ENCODE measurements around the gene IRF4.

IRF4 gene

GRCh38 chr6:366389-367297 lies 24.9 kb upstream of the IRF4 start:
- no peak overlapping the region for H3K27ac ChIP-seq (ENCODE audit: poor library complexity, severe bottlenecking)
- H3K4me1 ChIP-seq (ENCODE audit: insufficient read depth, poor library complexity, severe bottlenecking) = no peaks in the 10 kb centered on the region
- H3K4me3 ChIP-seq (ENCODE audit: severe bottlenecking) = no peak overlapping the region
- ATAC-seq (ENCODE audit: low read depth) = no peak
- DNase-seq (ENCODE audit: low spot score) = peak; percentile 50
- no peak for TF ChIP-seq CTCF (IDR thresholded peaks at IDR 0.05; ENCODE audit: poor library complexity, severe bottlenecking)
- H3K36me3 ChIP-seq (ENCODE audit: low read depth) = no peaks in the 10 kb centered on the region
- peaks cover 16% of the 10 kb centered on the region for H3K27me3 ChIP-seq (ENCODE audit: insufficient read depth, poor library complexity, severe bottlenecking)
- H3K9me3 ChIP-seq (ENCODE audit: severe bottlenecking) = peaks cover 13% of the 10 kb centered on the region

- DNase-seq (ENCODE audit: low spot score) (peak; percentile 4), ATAC-seq (ENCODE audit: low read depth) (no peak)
- Histone ChIP-seq H3K36me3 (ENCODE audit: low read depth) (no peaks in the 10 kb centered on the region), H3K27ac (ENCODE audit: poor library complexity, severe bottlenecking) (no peak overlapping the region), H3K4me3 (ENCODE audit: severe bottlenecking) (no peak overlapping the region), H3K9me3 (ENCODE audit: severe bottlenecking) (peaks cover 13% of the 10 kb centered on the region), H3K4me1 (ENCODE audit: insufficient read depth, poor library complexity, severe bottlenecking) (no peaks in the 10 kb centered on the region), H3K27me3 (ENCODE audit: insufficient read depth, poor library complexity, severe bottlenecking) (peaks cover 16% of the 10 kb centered on the region)
- no peak for TF ChIP-seq CTCF (IDR thresholded peaks at IDR 0.05; ENCODE audit: poor library complexity, severe bottlenecking)
These were observed 24.2 kb upstream of the IRF4 start for GRCh38 chr6:367298-367794.

GRCh38 chr6:367891-368630 lies 23.5 kb upstream of the IRF4 start:
- Histone ChIP-seq H3K4me3 (ENCODE audit: severe bottlenecking) (no peak overlapping the region), H3K27me3 (ENCODE audit: insufficient read depth, poor library complexity, severe bottlenecking) (peaks cover 23% of the 10 kb centered on the region), H3K9me3 (ENCODE audit: severe bottlenecking) (peaks cover 11% of the 10 kb centered on the region), H3K4me1 (ENCODE audit: insufficient read depth, poor library complexity, severe bottlenecking) (no peaks in the 10 kb centered on the region), H3K36me3 (ENCODE audit: low read depth) (no peaks in the 10 kb centered on the region), H3K27ac (ENCODE audit: poor library complexity, severe bottlenecking) (no peak overlapping the region)
- peak; percentile 52 for DNase-seq (ENCODE audit: low spot score)
- TF ChIP-seq CTCF (IDR thresholded peaks at IDR 0.05; ENCODE audit: poor library complexity, severe bottlenecking) = no peak
- ATAC-seq (ENCODE audit: low read depth) = no peak

DNA sequence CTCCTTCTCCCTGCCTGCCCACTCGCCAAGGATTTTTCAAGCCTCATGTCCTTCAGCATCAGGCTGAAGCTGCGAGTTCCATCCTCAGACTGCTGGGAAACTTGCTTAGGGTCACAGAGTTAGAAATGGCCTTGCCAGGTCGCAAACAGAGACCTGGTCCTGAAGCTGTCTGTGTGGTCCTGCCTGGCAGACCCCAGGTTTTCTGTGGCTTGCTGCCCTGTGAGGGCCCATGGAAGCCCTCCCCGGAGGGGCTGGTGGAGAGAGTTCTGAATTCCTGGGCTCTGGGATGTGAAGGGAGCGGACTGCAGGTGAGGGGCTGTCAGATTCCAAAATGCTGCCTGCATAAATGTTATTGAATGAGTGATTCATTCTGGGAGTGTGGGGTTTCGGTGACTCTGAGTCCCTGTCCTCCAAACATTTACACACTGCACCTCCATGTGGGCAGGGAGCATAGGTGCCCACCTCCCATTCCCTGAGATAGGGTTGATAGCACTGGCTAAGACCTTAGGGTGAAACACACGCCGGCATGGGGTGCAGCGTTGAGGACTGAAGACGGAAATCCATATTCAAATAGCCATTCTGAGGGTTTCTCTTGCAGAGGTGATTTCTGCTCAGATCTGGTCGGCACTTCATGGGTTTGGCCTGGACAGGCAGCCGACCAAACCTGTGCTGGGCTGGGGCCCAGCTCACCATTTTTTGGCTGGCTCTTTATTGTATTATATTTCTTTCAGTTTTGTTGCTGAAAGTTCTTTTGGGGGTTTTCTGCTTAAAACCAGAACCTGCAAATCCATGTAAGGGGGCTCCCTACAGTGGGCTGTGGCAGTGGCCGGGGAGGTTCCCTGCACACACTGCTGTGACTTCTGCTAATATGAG lies 21.8 kb upstream of the IRF4 start:
- Histone ChIP-seq H3K9me3 (ENCODE audit: severe bottlenecking) (peaks cover 11% of the 10 kb centered on the region), H3K27ac (ENCODE audit: poor library complexity, severe bottlenecking) (no peak overlapping the region), H3K27me3 (ENCODE audit: insufficient read depth, poor library complexity, severe bottlenecking) (peaks cover 37% of the 10 kb centered on the region), H3K4me3 (ENCODE audit: severe bottlenecking) (no peak overlapping the region), H3K4me1 (ENCODE audit: insufficient read depth, poor library complexity, severe bottlenecking) (no peaks in the 10 kb centered on the region), H3K36me3 (ENCODE audit: low read depth) (no peaks in the 10 kb centered on the region)
- DNase-seq (ENCODE audit: low spot score) (no peak), ATAC-seq (ENCODE audit: low read depth) (no peak)
- no peak for TF ChIP-seq CTCF (IDR thresholded peaks at IDR 0.05; ENCODE audit: poor library complexity, severe bottlenecking)

All from RWPE2 (cell line).